Smooth muscle cell (in vitro differentiated cells): ENCODE measurements around the gene PALLD. TPM values are rescaled to one million over a fixed set of nuclear protein-coding genes. Genes with fewer than 3 reads are reported as not detected.
"Not testable (repeated sequence)": the region's sequence is repeated elsewhere in the genome, so short reads cannot be mapped to it uniquely, and the experiment has no call there.

ENCODE experiments used
- DNase-seq: peaks from one replicate; lab custom pipeline; 2025; ENCODE audit not compliant: unreplicated experiment; lab: John Stamatoyannopoulos, UW
- H2AFZ ChIP-seq: fragments of 200-600 bp; sonication (generic); 2 replicates; pipeline ENCODE4 v1.6.0; 2016; ENCODE audit warnings: antibody characterized with exemption, low read depth, mild to moderate bottlenecking
- H3F3A ChIP-seq: fragments of 200-600 bp; sonication (generic); 2 replicates; pipeline ENCODE4 v1.6.0; 2017; ENCODE audit warnings: antibody characterized with exemption, low read depth
- H3K27ac ChIP-seq: fragments of 200-600 bp; sonication (generic); 2 replicates; pipeline ENCODE4 v1.5.1; 2016; ENCODE audit warnings: low read depth, mild to moderate bottlenecking
- H3K27me3 ChIP-seq: fragments of 200-600 bp; sonication (generic); 2 replicates; pipeline ENCODE4 v1.6.1; 2016; ENCODE audit warnings: low read depth, mild to moderate bottlenecking
- H3K36me3 ChIP-seq: fragments of 200-600 bp; sonication (generic); 2 replicates; pipeline ENCODE4 v1.5.1; 2016; ENCODE audit warnings: low read depth
- H3K4me1 ChIP-seq: fragments of 200-600 bp; sonication (generic); 2 replicates; pipeline ENCODE4 v1.5.1; 2016; ENCODE audit warnings: low read depth
- H3K4me2 ChIP-seq: fragments of 200-600 bp; sonication (generic); 2 replicates; pipeline ENCODE4 v1.6.0; 2016; ENCODE audit warnings: mild to moderate bottlenecking
- H3K4me3 ChIP-seq: fragments of 200-600 bp; sonication (generic); 2 replicates; pipeline ENCODE4 v1.5.1; 2016; ENCODE audit warnings: mild to moderate bottlenecking
- H3K79me2 ChIP-seq: fragments of 200-600 bp; sonication (generic); 2 replicates; pipeline ENCODE4 v1.6.0; 2016; ENCODE audit warnings: low read depth, mild to moderate bottlenecking
- H3K9ac ChIP-seq: fragments of 200-600 bp; sonication (generic); 2 replicates; pipeline ENCODE4 v1.6.0; 2016; ENCODE audit warnings: low read depth
- H3K9me3 ChIP-seq: fragments of 200-600 bp; sonication (generic); replicated peaks from 2 replicates; pipeline ENCODE4 v1.5.1; 2016; ENCODE audit warnings: low read depth
- H4K20me1 ChIP-seq: fragments of 200-600 bp; sonication (generic); 2 replicates; pipeline ENCODE4 v1.6.0; 2016; ENCODE audit warnings: low read depth
- CTCF ChIP-seq: fragments of 200-600 bp; sonication (generic); IDR thresholded peaks from 2 replicates; pipeline ENCODE4 v1.5.1; 2017; ENCODE audit warnings: borderline replicate concordance, mild to moderate bottlenecking, antibody characterized with exemption; ENCODE audit not compliant: insufficient read depth, poor library complexity, severe bottlenecking
- whole genome bisulfite sequencing: methylation state at CpG from one replicate; pipeline ENCODE4 v1.1.7; 2016; ENCODE audit warnings: low lambda C conversion rate; 5-methylcytosine and 5-hydroxymethylcytosine counted together
- polyA plus RNA-seq: library from polyadenylated mRNA; unstranded; fragments of >200 nt; fragmentation: Nextera tagmentation; extraction: Ambion mirVana; gene quantifications from 2 replicates; pipeline ENCODE4 v1.2.1, GENCODE V29; 2016
- total RNA-seq: library from RNA; depleted of rRNA; stranded (reverse); fragments of >200 nt; gene quantifications from 2 replicates; pipeline ENCODE4 v1.2.3, GENCODE V29; 2014

The PALLD gene
- total and polyA plus RNA-seq, 2 experiments from 2014 or later, result 354 to 415 TPM

GRCh38 chr4:168797194-168797593 lies 300.3 kb downstream of the PALLD start:
- Histone ChIP-seq H2AFZ (no peak overlapping the region), H3K27me3 (no peaks in the 10 kb centered on the region), H3K4me3 (no peak overlapping the region), H3K36me3 (no peaks in the 10 kb centered on the region), H3K4me1 (peaks cover 24% of the 10 kb centered on the region), H3F3A (peaks cover 22% of the 10 kb centered on the region), H3K79me2 (peaks cover 84% of the 10 kb centered on the region), H3K4me2 (peak overlapping the region; percentile 56), H3K9ac (peak overlapping the region; percentile 87), H3K27ac (peak overlapping the region; percentile 98), H3K9me3 (no peaks in the 10 kb centered on the region), H4K20me1 (no peaks in the 10 kb centered on the region)
- no peak for DNase-seq
- no peak for TF ChIP-seq CTCF
- 17% methylated on average over 4 of the region's 4 CpGs for WGBS

GRCh38 chr4:168797738-168798375 lies 301.0 kb downstream of the PALLD start:
- Histone ChIP-seq H3K4me2 (peak overlapping the region; percentile 56), H3K9ac (peak overlapping the region; percentile 17), H3K79me2 (peaks cover 84% of the 10 kb centered on the region)

GRCh38 chr4:168800926-168801325 lies 304.1 kb downstream of the PALLD start:
- no peak for TF ChIP-seq CTCF
- Histone ChIP-seq H3K4me3 (no peak overlapping the region), H3K9me3 (no peaks in the 10 kb centered on the region), H2AFZ (no peak overlapping the region), H3K4me1 (peaks cover 42% of the 10 kb centered on the region), H3K9ac (no peak overlapping the region), H3F3A (peaks cover 23% of the 10 kb centered on the region), H4K20me1 (no peaks in the 10 kb centered on the region), H3K27ac (peak overlapping the region; percentile 98), H3K27me3 (no peaks in the 10 kb centered on the region), H3K4me2 (no peak overlapping the region), H3K36me3 (no peaks in the 10 kb centered on the region), H3K79me2 (peaks cover 89% of the 10 kb centered on the region)
- DNase-seq, result no peak
- 94% methylated on average over 2 of the region's 2 CpGs for WGBS

More at GRCh38 chr4:168797738-168798375, 301.0 kb downstream of the PALLD start:
- H3K4me1 ChIP-seq, result peaks cover 24% of the 10 kb centered on the region
- peaks cover 22% of the 10 kb centered on the region for H3F3A ChIP-seq
- no peak for DNase-seq
- no peak for TF ChIP-seq CTCF
- no peak overlapping the region for H2AFZ ChIP-seq
- 85% methylated on average over 5 of the region's 5 CpGs for WGBS
- H3K4me3 ChIP-seq, result no peak overlapping the region
- no peaks in the 10 kb centered on the region for H3K36me3 ChIP-seq
- H3K27ac ChIP-seq, result peak overlapping the region; percentile 98
- H4K20me1 ChIP-seq, result no peaks in the 10 kb centered on the region
- no peaks in the 10 kb centered on the region for H3K27me3 ChIP-seq
- H3K9me3 ChIP-seq, result no peaks in the 10 kb centered on the region

GRCh38 chr4:168802222-168802621 lies 305.4 kb downstream of the PALLD start:
- Histone ChIP-seq H3F3A (peaks cover 14% of the 10 kb centered on the region), H2AFZ (no peak overlapping the region), H3K4me1 (peaks cover 29% of the 10 kb centered on the region), H3K9ac (no peak overlapping the region), H3K36me3 (no peaks in the 10 kb centered on the region), H3K27me3 (no peaks in the 10 kb centered on the region), H3K4me3 (no peak overlapping the region), H3K79me2 (peaks cover 96% of the 10 kb centered on the region), H4K20me1 (no peaks in the 10 kb centered on the region), H3K9me3 (no peaks in the 10 kb centered on the region), H3K27ac (peak overlapping the region; percentile 88), H3K4me2 (no peak overlapping the region)
- no peak for DNase-seq
- over 99% methylated on average over 4 of the region's 4 CpGs for WGBS
- no peak for TF ChIP-seq CTCF

GRCh38 chr4:168803052-168803451 lies 306.2 kb downstream of the PALLD start:
- H2AFZ ChIP-seq, H3K9me3 ChIP-seq, DNase-seq, H4K20me1 ChIP-seq, H3K4me3 ChIP-seq, H3K27me3 ChIP-seq, H3K36me3 ChIP-seq, H3K9ac ChIP-seq: not testable (repeated sequence)
- peaks cover 22% of the 10 kb centered on the region for H3K4me1 ChIP-seq
- peak overlapping the region; percentile 88 for H3K27ac ChIP-seq
- peaks cover 14% of the 10 kb centered on the region for H3F3A ChIP-seq
- peaks cover 95% of the 10 kb centered on the region for H3K79me2 ChIP-seq
- H3K4me2 ChIP-seq, result peak overlapping the region; percentile 35
- WGBS, result 62% methylated on average over 5 of the region's 5 CpGs
